GM18502 (cell line): ENCODE results near the gene CPLX1.
"Not testable (repeated sequence)": the region's sequence is repeated elsewhere in the genome, so short reads cannot be mapped to it uniquely, and the experiment has no call there.

Source experiments
- ATAC-seq: cut with Tn5 transposase; IDR thresholded peaks from one replicate; pipeline ENCODE4 v1.9.1; 2021; ENCODE audit warnings: mild to moderate bottlenecking; ENCODE audit not compliant: unreplicated experiment, poor library complexity

Gene CPLX1

GRCh38 chr4:781493-782216 lies 44.3 kb downstream of the CPLX1 start:
- ATAC-seq = peak; percentile 95

GRCh38 chr4:780716-781492 lies 45.0 kb downstream of the CPLX1 start:
- no peak for ATAC-seq

- not testable (repeated sequence) for ATAC-seq
Measured at GRCh38 chr4:780255-780654, 45.7 kb downstream of the CPLX1 start.

GRCh38 chr4:779555-779954 lies 46.4 kb downstream of the CPLX1 start:
- ATAC-seq = no peak

GRCh38 chr4:777520-778262 lies 48.2 kb downstream of the CPLX1 start:
- ATAC-seq = no peak

GRCh38 chr4:776743-777441 lies 49.0 kb downstream of the CPLX1 start:
- no peak for ATAC-seq

GRCh38 chr4:775485-775884 lies 50.4 kb downstream of the CPLX1 start:
- ATAC-seq = not testable (repeated sequence)

- not testable (repeated sequence) for ATAC-seq
Measured at GRCh38 chr4:774419-775092, 51.4 kb downstream of the CPLX1 start.

- no peak for ATAC-seq
Measured at GRCh38 chr4:773214-773613, 52.7 kb downstream of the CPLX1 start.

- no peak for ATAC-seq
Measured at GRCh38 chr4:772776-773175, 53.2 kb downstream of the CPLX1 start.

- ATAC-seq = no peak
Measured at GRCh38 chr4:772118-772517, 53.8 kb downstream of the CPLX1 start.

- ATAC-seq = no peak
Measured at GRCh38 chr4:771464-771863, 54.5 kb downstream of the CPLX1 start.

- ATAC-seq = no peak
Measured at GRCh38 chr4:770022-770421, 55.9 kb downstream of the CPLX1 start.

GRCh38 chr4:769511-769910 lies 56.4 kb downstream of the CPLX1 start:
- no peak for ATAC-seq

GRCh38 chr4:768995-769394 lies 56.9 kb downstream of the CPLX1 start:
- no peak for ATAC-seq

GRCh38 chr4:768076-768475 lies 57.9 kb downstream of the CPLX1 start:
- no peak for ATAC-seq

GRCh38 chr4:766559-767283 lies 59.2 kb downstream of the CPLX1 start:
- no peak for ATAC-seq

- no peak for ATAC-seq
Measured at GRCh38 chr4:766152-766515, 59.8 kb downstream of the CPLX1 start.

- ATAC-seq = no peak
Measured at GRCh38 chr4:764405-765169, 61.3 kb downstream of the CPLX1 start.
